Stomach smooth muscle (tissue), 2 donors: Measurements from ENCODE around the gene MGMT.

Source experiments
- H3K27ac ChIP-seq: one replicate; pipeline ENCODE4 v1.7.0; 2013; ENCODE audit warnings: mild to moderate bottlenecking, low read length, inconsistent platforms
- H3K27me3 ChIP-seq, 2 donors: one replicate each; pipeline ENCODE4 v1.7.0; 2013; ENCODE audit warnings: low read length in 2 of 2; ENCODE audit not compliant: insufficient read depth in 2 of 2, control insufficient read depth in 1 of 2
- H3K36me3 ChIP-seq, 2 donors: one replicate each; pipeline ENCODE4 v1.7.0; 2013; ENCODE audit warnings: low read length in 2 of 2; ENCODE audit not compliant: control insufficient read depth in 2 of 2, insufficient read depth in 2 of 2
- H3K4me1 ChIP-seq: one replicate; pipeline ENCODE4 v1.7.0; 2013; ENCODE audit warnings: low read length; ENCODE audit not compliant: control insufficient read depth, insufficient read depth
- H3K4me3 ChIP-seq, 2 donors: one replicate each; pipeline ENCODE4 v1.7.0; 2013; ENCODE audit warnings: low read length in 2 of 2
- H3K9ac ChIP-seq, 2 donors: one replicate each; pipeline ENCODE4 v1.7.0; 2013; ENCODE audit warnings: low read length in 2 of 2, mild to moderate bottlenecking in 1 of 2
- H3K9me3 ChIP-seq, 2 donors: one replicate each; pipeline ENCODE4 v1.7.0; 2013; ENCODE audit warnings: low read length in 2 of 2; ENCODE audit not compliant: control insufficient read depth in 2 of 2
- donor health status: healthy.
- donor health status: Pancreatic carcinoma.

The MGMT gene

GRCh38 chr10:129716211-129716681, 249.2 kb downstream of the MGMT start:
- peaks cover 2% of the 10 kb centered on the region for H3K4me1 ChIP-seq
- no peaks in the 10 kb centered on the region for H3K36me3 ChIP-seq
- peaks cover 0 to 6% of the 10 kb centered on the region in 2 donors for H3K9me3 ChIP-seq
- H3K27ac ChIP-seq = no peak overlapping the region
- H3K9ac ChIP-seq = no peak overlapping the region
- H3K27me3 ChIP-seq = no peaks in the 10 kb centered on the region
- no peak overlapping the region for H3K4me3 ChIP-seq

- H3K36me3 ChIP-seq = no peaks in the 10 kb centered on the region
- H3K4me1 ChIP-seq = peaks cover 2% of the 10 kb centered on the region
- no peak overlapping the region for H3K9ac ChIP-seq
- no peaks in the 10 kb centered on the region for H3K27me3 ChIP-seq
- H3K9me3 ChIP-seq = peaks cover 0 to 6% of the 10 kb centered on the region in 2 donors
- H3K27ac ChIP-seq = no peak overlapping the region
- H3K4me3 ChIP-seq = no peak overlapping the region
Observed at GRCh38 chr10:129716881-129717280, 249.8 kb downstream of the MGMT start.

GRCh38 chr10:129717816-129718547, 250.9 kb downstream of the MGMT start:
- H3K27me3 ChIP-seq = no peaks in the 10 kb centered on the region
- H3K4me3 ChIP-seq = no peak overlapping the region
- peaks cover 0 to 6% of the 10 kb centered on the region in 2 donors for H3K9me3 ChIP-seq
- H3K27ac ChIP-seq = no peak overlapping the region
- peaks cover 2% of the 10 kb centered on the region for H3K4me1 ChIP-seq
- H3K9ac ChIP-seq = no peak overlapping the region
- H3K36me3 ChIP-seq = no peaks in the 10 kb centered on the region

- no peaks in the 10 kb centered on the region for H3K4me1 ChIP-seq
- no peak overlapping the region for H3K9ac ChIP-seq
- H3K4me3 ChIP-seq = no peak overlapping the region
- H3K36me3 ChIP-seq = peaks cover 0 to 2% of the 10 kb centered on the region in 2 donors
- peaks cover 0 to 6% of the 10 kb centered on the region in 2 donors for H3K9me3 ChIP-seq
- no peak overlapping the region for H3K27ac ChIP-seq
- no peaks in the 10 kb centered on the region for H3K27me3 ChIP-seq
Observed at GRCh38 chr10:129718548-129719414, 251.7 kb downstream of the MGMT start.

GRCh38 chr10:129719415-129719739, 252.3 kb downstream of the MGMT start:
- H3K27me3 ChIP-seq = no peaks in the 10 kb centered on the region
- no peak overlapping the region for H3K27ac ChIP-seq
- no peak overlapping the region for H3K9ac ChIP-seq
- H3K4me1 ChIP-seq = no peaks in the 10 kb centered on the region
- H3K36me3 ChIP-seq = peaks cover 0 to 3% of the 10 kb centered on the region in 2 donors
- peaks cover 0 to 6% of the 10 kb centered on the region in 2 donors for H3K9me3 ChIP-seq
- no peak overlapping the region for H3K4me3 ChIP-seq

- Histone ChIP-seq H3K4me3 (no peak overlapping the region), H3K9ac (no peak overlapping the region), H3K27me3 (no peaks in the 10 kb centered on the region), H3K36me3 (peaks cover 0 to 3% of the 10 kb centered on the region in 2 donors), H3K9me3 (peaks cover 0 to 6% of the 10 kb centered on the region in 2 donors), H3K27ac (no peak overlapping the region), H3K4me1 (no peaks in the 10 kb centered on the region)
Observed at GRCh38 chr10:129719889-129720590, 253.0 kb downstream of the MGMT start.

GRCh38 chr10:129725011-129725410, 258.0 kb downstream of the MGMT start:
- no peak overlapping the region for H3K9ac ChIP-seq
- H3K27me3 ChIP-seq = no peaks in the 10 kb centered on the region
- no peak overlapping the region for H3K27ac ChIP-seq
- peaks cover 2 to 23% of the 10 kb centered on the region in 2 donors for H3K9me3 ChIP-seq
- H3K4me3 ChIP-seq = no peak overlapping the region
- peaks cover 0 to 5% of the 10 kb centered on the region in 2 donors for H3K36me3 ChIP-seq
- H3K4me1 ChIP-seq = no peaks in the 10 kb centered on the region

GRCh38 chr10:129725482-129725881, 258.4 kb downstream of the MGMT start:
- Histone ChIP-seq H3K9me3 (peaks cover 2 to 20% of the 10 kb centered on the region in 2 donors), H3K4me1 (no peaks in the 10 kb centered on the region), H3K27ac (no peak overlapping the region), H3K9ac (no peak overlapping the region), H3K4me3 (no peak overlapping the region), H3K36me3 (peaks cover 0 to 5% of the 10 kb centered on the region in 2 donors), H3K27me3 (no peaks in the 10 kb centered on the region)

- H3K36me3 ChIP-seq = peaks cover 0 to 5% of the 10 kb centered on the region in 2 donors
- H3K9ac ChIP-seq = no peak overlapping the region
- H3K4me1 ChIP-seq = no peaks in the 10 kb centered on the region
- H3K27me3 ChIP-seq = no peaks in the 10 kb centered on the region
- no peak overlapping the region for H3K27ac ChIP-seq
- H3K9me3 ChIP-seq = peaks cover 2 to 17% of the 10 kb centered on the region in 2 donors
- H3K4me3 ChIP-seq = no peak overlapping the region
Observed at GRCh38 chr10:129725890-129726631, 259.0 kb downstream of the MGMT start.

- Histone ChIP-seq H3K4me3 (no peak overlapping the region), H3K27me3 (no peaks in the 10 kb centered on the region), H3K27ac (no peak overlapping the region), H3K36me3 (peaks cover 0 to 5% of the 10 kb centered on the region in 2 donors), H3K9me3 (peaks cover 2 to 17% of the 10 kb centered on the region in 2 donors), H3K9ac (no peak overlapping the region), H3K4me1 (no peaks in the 10 kb centered on the region)
Observed at GRCh38 chr10:129727071-129727470, 260.0 kb downstream of the MGMT start.
